GM23248 (cell line): ENCODE data around the gene TNNI2. TPM values are rescaled to one million over a fixed set of nuclear protein-coding genes. Genes with fewer than 3 reads are reported as not detected.

ENCODE experiments used
- DNase-seq: peaks from one replicate; pipeline ENCODE4 v3.0.0-alpha.2; 2015
- H2AFZ ChIP-seq: fragments of 200-600 bp; sonication (generic); 2 replicates; pipeline ENCODE4 v1.6.1; 2016; ENCODE audit warnings: antibody characterized with exemption
- H3F3A ChIP-seq: fragments of 200-600 bp; sonication (generic); 2 replicates; pipeline ENCODE4 v1.6.1; 2016; ENCODE audit warnings: mild to moderate bottlenecking, antibody characterized with exemption, mixed run types; ENCODE audit not compliant: insufficient read depth
- H3K27ac ChIP-seq: fragments of 200-600 bp; sonication (generic); 2 replicates; pipeline ENCODE4 v1.5.1; 2016; ENCODE audit warnings: mild to moderate bottlenecking
- H3K27me3 ChIP-seq: fragments of 200-600 bp; sonication (generic); replicated peaks from 2 replicates; pipeline ENCODE4 v1.6.1; 2016; ENCODE audit warnings: mild to moderate bottlenecking; ENCODE audit not compliant: insufficient read depth
- H3K36me3 ChIP-seq: fragments of 200-600 bp; sonication (generic); 2 replicates; pipeline ENCODE4 v1.6.1; 2016; ENCODE audit warnings: low read depth, mild to moderate bottlenecking
- H3K4me1 ChIP-seq: fragments of 200-600 bp; sonication (generic); 2 replicates; pipeline ENCODE4 v1.6.1; 2016; ENCODE audit warnings: mild to moderate bottlenecking; ENCODE audit not compliant: insufficient read depth
- H3K4me2 ChIP-seq: fragments of 200-600 bp; sonication (generic); one replicate; pipeline ENCODE4 v1.6.1; 2016; ENCODE audit warnings: mild to moderate bottlenecking; ENCODE audit not compliant: unreplicated experiment
- H3K4me3 ChIP-seq: fragments of 200-600 bp; sonication (generic); 2 replicates; pipeline ENCODE4 v1.5.1; 2016; ENCODE audit warnings: mild to moderate bottlenecking
- H3K79me2 ChIP-seq: fragments of 200-600 bp; sonication (generic); 2 replicates; pipeline ENCODE4 v1.6.1; 2016; ENCODE audit warnings: mild to moderate bottlenecking; ENCODE audit not compliant: insufficient read depth
- H3K9ac ChIP-seq: fragments of 200-600 bp; sonication (generic); 2 replicates; pipeline ENCODE4 v1.6.1; 2016; ENCODE audit warnings: mild to moderate bottlenecking
- H3K9me2 ChIP-seq: fragments of 200-600 bp; sonication (generic); 2 replicates; pipeline ENCODE4 v1.6.1; 2016; ENCODE audit warnings: mixed run types, mild to moderate bottlenecking, moderate library complexity; ENCODE audit not compliant: insufficient read depth
- H3K9me3 ChIP-seq: fragments of 200-600 bp; sonication (generic); one replicate; pipeline ENCODE4 v1.6.1; 2017; ENCODE audit warnings: low read depth
- H4K20me1 ChIP-seq: fragments of 200-600 bp; sonication (generic); 2 replicates; pipeline ENCODE4 v1.6.0; 2016; ENCODE audit not compliant: insufficient read depth
- EZH2 ChIP-seq: fragments of 200-600 bp; sonication (generic); IDR thresholded peaks from 2 replicates; pipeline ENCODE4 v1.6.1; 2018; ENCODE audit warnings: antibody characterized with exemption, mild to moderate bottlenecking; ENCODE audit not compliant: insufficient read depth, poor library complexity, severe bottlenecking
- EZH2phosphoT487 ChIP-seq: fragments of 200-600 bp; sonication (generic); IDR thresholded peaks from 2 replicates; pipeline ENCODE4 v1.6.1; 2018; ENCODE audit warnings: antibody characterized with exemption, moderate library complexity, mild to moderate bottlenecking, low read depth; ENCODE audit not compliant: insufficient read depth
- WGBS, 2 experiments: methylation state at CpG; one replicate each; pipeline ENCODE4 v1.1.6; 2015 to 2017; ENCODE audit warnings: low lambda C conversion rate in 2 of 2, low coverage in 1 of 2; ENCODE audit errors: missing lambda C conversion rate in 2 of 2; 5-methylcytosine and 5-hydroxymethylcytosine counted together
- in situ Hi-C: fragments of 300-500 bp; cut with MboI; formaldehyde crosslinking; loops from 2 replicates; pipeline ENCODE4 v1.15.0; 2020
- polyA plus RNA-seq: library from polyadenylated mRNA; unstranded; fragments of >200 nt; fragmentation: Nextera tagmentation; extraction: Ambion mirVana; gene quantifications from 2 replicates; pipeline ENCODE4 v1.2.1, GENCODE V29; 2016
- total RNA-seq: library from RNA; depleted of rRNA; stranded (reverse); fragments of >200 nt; shearing (Covaris generic); gene quantifications from 2 replicates; pipeline ENCODE4 v1.2.3, GENCODE V29; 2014

TNNI2 gene
- total and polyA plus RNA-seq, 2 experiments from 2014 or later = not detected

DNA sequence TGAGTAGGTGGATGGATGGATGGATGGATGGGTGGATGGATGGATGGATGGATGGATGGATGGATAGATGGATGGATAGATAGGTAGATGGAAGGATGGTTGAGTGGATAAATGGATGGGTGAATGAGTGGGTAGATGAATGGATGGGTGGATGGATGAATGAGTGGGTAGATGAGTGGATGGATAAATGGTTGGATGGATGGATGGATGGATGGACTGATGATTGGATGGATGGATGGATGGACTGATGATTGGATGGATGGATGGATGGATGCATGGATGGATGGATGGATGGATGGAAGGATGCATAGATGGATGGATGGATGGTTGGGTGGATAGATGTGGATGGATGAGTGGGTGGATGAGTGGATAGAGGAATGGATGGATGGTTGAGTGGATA lies 17.2 kb upstream of the TNNI2 start:
- Histone ChIP-seq H3K27me3 (peaks cover 24% of the 10 kb centered on the region; the same call in 1 of the 2 replicates), H3K9ac (no peak overlapping the region), H2AFZ (no peak overlapping the region), H3K9me3 (no peaks in the 10 kb centered on the region), H3F3A (no peaks in the 10 kb centered on the region), H3K27ac (no peak overlapping the region), H3K4me3 (no peak overlapping the region), H3K4me2 (no peak overlapping the region), H3K79me2 (no peaks in the 10 kb centered on the region), H3K36me3 (no peaks in the 10 kb centered on the region), H3K9me2 (no peaks in the 10 kb centered on the region), H4K20me1 (no peaks in the 10 kb centered on the region), H3K4me1 (peaks cover 13% of the 10 kb centered on the region)
- TF ChIP-seq EZH2 = no peak
- no peak for TF ChIP-seq EZH2phosphoT487
- in situ Hi-C loops = no loop called here
- DNase-seq = no peak

- TF ChIP-seq EZH2phosphoT487 = no peak
- no peak for TF ChIP-seq EZH2
- H3K9me3 ChIP-seq = no peaks in the 10 kb centered on the region
- no peaks in the 10 kb centered on the region for H3K36me3 ChIP-seq
- 57 to 59% methylated on average over 8 of the region's 8 CpGs for WGBS, 2 experiments
- H3K9me2 ChIP-seq = no peaks in the 10 kb centered on the region
- in situ Hi-C loops = no loop called here
- H3K4me3 ChIP-seq = no peak overlapping the region
- no peak for DNase-seq
- no peaks in the 10 kb centered on the region for H3K79me2 ChIP-seq
- peaks cover 25% of the 10 kb centered on the region for H3K4me1 ChIP-seq
- no peaks in the 10 kb centered on the region for H4K20me1 ChIP-seq
- H3K4me2 ChIP-seq = no peak overlapping the region
- H3K9ac ChIP-seq = no peak overlapping the region
- no peak overlapping the region for H2AFZ ChIP-seq
- no peak overlapping the region for H3K27ac ChIP-seq
- no peaks in the 10 kb centered on the region for H3F3A ChIP-seq
- peaks cover 17% of the 10 kb centered on the region; the same call in 1 of the 2 replicates for H3K27me3 ChIP-seq
These were observed 16.0 kb upstream of the TNNI2 start for GRCh38 chr11:1822648-1823375.

DNA sequence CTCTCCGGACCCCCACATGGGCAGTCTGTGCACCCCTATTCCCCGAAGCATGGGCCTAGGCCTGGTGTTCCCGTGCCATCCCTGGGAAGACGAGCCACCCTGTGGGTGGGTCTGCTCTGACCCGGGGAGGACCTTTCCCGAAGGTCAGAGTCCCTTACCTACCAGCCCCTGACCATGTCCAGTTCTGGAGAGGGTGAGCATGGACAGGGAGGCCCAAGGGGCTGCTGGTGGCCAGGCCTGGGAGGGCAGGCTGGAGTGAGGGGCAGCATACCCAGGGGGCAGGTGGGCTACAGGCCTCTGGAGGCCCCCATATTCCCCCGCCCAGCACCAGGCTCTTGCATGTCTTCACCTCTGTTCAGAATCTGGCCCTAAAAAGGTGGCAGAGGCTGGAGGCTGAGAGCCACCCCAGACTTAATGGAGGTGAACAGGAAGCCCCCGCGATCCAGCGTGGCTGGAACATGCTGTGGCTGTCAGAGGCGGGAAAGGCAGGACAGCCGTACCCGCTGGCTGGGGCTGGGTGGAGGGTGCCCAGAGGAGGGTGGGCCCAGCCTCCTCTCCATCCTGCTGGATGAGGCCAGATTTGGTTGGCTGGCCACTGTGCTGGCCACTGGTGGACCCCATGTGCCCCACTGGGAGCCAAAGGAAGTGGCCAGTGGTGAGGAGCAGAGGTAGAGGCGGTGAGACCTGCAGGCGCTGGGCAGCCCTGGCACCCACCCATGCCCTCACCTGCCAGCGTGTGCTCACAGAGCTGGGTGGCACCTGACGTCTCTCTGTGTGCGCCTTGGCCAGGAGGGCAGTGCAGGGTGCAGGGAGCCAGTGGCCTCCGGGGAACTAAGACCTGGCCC lies 15.2 kb upstream of the TNNI2 start:
- in situ Hi-C loops = no loop called here

GRCh38 chr11:1824221-1825038 lies 14.4 kb upstream of the TNNI2 start:
- 85 to 87% methylated on average over 23 of the region's 23 CpGs for WGBS, 2 experiments
- TF ChIP-seq EZH2phosphoT487 (no peak), EZH2 (no peak)
- Histone ChIP-seq H3K4me2 (no peak overlapping the region), H3K27ac (no peak overlapping the region), H3K9me3 (no peaks in the 10 kb centered on the region), H3K4me1 (peaks cover 36% of the 10 kb centered on the region), H3K27me3 (0 out of 2 replicates have a peak, but pooled peaks cover 3% of the 10 kb centered on the region), H3F3A (no peaks in the 10 kb centered on the region), H2AFZ (no peak overlapping the region), H3K9me2 (no peaks in the 10 kb centered on the region), H3K9ac (no peak overlapping the region), H3K4me3 (no peak overlapping the region), H3K79me2 (no peaks in the 10 kb centered on the region), H3K36me3 (no peaks in the 10 kb centered on the region), H4K20me1 (no peaks in the 10 kb centered on the region)
- in situ Hi-C loops = no loop called here
- no peak for DNase-seq

More for the DNA sequence above, 15.2 kb upstream of the TNNI2 start:
- H3K9me2 ChIP-seq = no peaks in the 10 kb centered on the region
- no peak overlapping the region for H3K4me3 ChIP-seq
- H3K36me3 ChIP-seq = no peaks in the 10 kb centered on the region
- no peaks in the 10 kb centered on the region for H3K79me2 ChIP-seq
- TF ChIP-seq EZH2 (no peak), EZH2phosphoT487 (no peak)
- 0 out of 2 replicates have a peak, but pooled peaks cover 11% of the 10 kb centered on the region for H3K27me3 ChIP-seq
- H4K20me1 ChIP-seq = no peaks in the 10 kb centered on the region
- H2AFZ ChIP-seq = no peak overlapping the region
- H3K4me1 ChIP-seq = peaks cover 32% of the 10 kb centered on the region
- DNase-seq = no peak
- no peaks in the 10 kb centered on the region for H3K9me3 ChIP-seq
- H3K9ac ChIP-seq = no peak overlapping the region
- no peaks in the 10 kb centered on the region for H3F3A ChIP-seq
- H3K4me2 ChIP-seq = no peak overlapping the region
- WGBS, 2 experiments = 83 to 84% methylated on average over 18 to 19 of the region's 19 CpGs
- H3K27ac ChIP-seq = no peak overlapping the region
